Fibroblast of lung (primary cell): Measurements from ENCODE around the gene ZNF552. TPM values are rescaled to one million over a fixed set of nuclear protein-coding genes. Genes with fewer than 3 reads are reported as not detected.
A peak's percentile ranks its signal among the peaks of the same experiment; 100 is the strongest.
"Not testable (repeated sequence)": the region's sequence is repeated elsewhere in the genome, so short reads cannot be mapped to it uniquely, and the experiment has no call there.

Experiments
- DNase-seq, 2 donors: peaks; one replicate each; pipeline versions ENCODE4 v3.0.0 to v3.0.0-alpha.2; 2010; ENCODE audit warnings: low read depth in 2 of 2
- H2AFZ ChIP-seq: 2 replicates; pipeline ENCODE4 v1.5.1; 2012; ENCODE audit warnings: low read length, control low read depth, inconsistent platforms
- H3K27ac ChIP-seq: 2 replicates; pipeline ENCODE4 v1.5.1; 2011; ENCODE audit warnings: low read length, control low read depth; ENCODE audit not compliant: insufficient read depth
- H3K27me3 ChIP-seq: 2 replicates; pipeline ENCODE4 v1.5.1; 2011; ENCODE audit warnings: mild to moderate bottlenecking, low read length; ENCODE audit not compliant: control insufficient read depth, insufficient read depth
- H3K36me3 ChIP-seq: 2 replicates; pipeline ENCODE4 v1.5.1; 2011; ENCODE audit warnings: low read length; ENCODE audit not compliant: control insufficient read depth, insufficient read depth
- H3K4me1 ChIP-seq: 2 replicates; pipeline ENCODE4 v1.5.1; 2011; ENCODE audit warnings: low read length; ENCODE audit not compliant: control insufficient read depth, insufficient read depth; ENCODE audit errors: extremely low read depth
- H3K4me2 ChIP-seq: 2 replicates; pipeline ENCODE4 v1.5.1; 2011; ENCODE audit warnings: low read length, control low read depth; ENCODE audit not compliant: insufficient read depth; ENCODE audit errors: extremely low read depth
- H3K4me3 ChIP-seq, 4 experiments: fragments of 200-600 bp in 1 of 4; sonication (generic) in 1 of 4; replicated peaks in 1 of 4; 2 replicates each; pipeline ENCODE4 v1.5.1; 2011 to 2016; ENCODE audit warnings: low read length in 4 of 4, low read depth in 3 of 4, mild to moderate bottlenecking in 3 of 4, control low read depth in 2 of 4, inconsistent platforms in 1 of 4, mixed read lengths in 1 of 4; ENCODE audit not compliant: insufficient read depth in 1 of 4; ENCODE audit errors: control extremely low read depth in 1 of 4
- H3K79me2 ChIP-seq: 2 replicates; pipeline ENCODE4 v1.5.1; 2012; ENCODE audit warnings: mild to moderate bottlenecking, low read length, inconsistent platforms; ENCODE audit not compliant: control insufficient read depth, insufficient read depth
- H3K9ac ChIP-seq: 2 replicates; pipeline ENCODE4 v1.5.1; 2011; ENCODE audit warnings: mild to moderate bottlenecking, low read length, control low read depth; ENCODE audit not compliant: insufficient read depth
- H3K9me3 ChIP-seq: 2 replicates; pipeline ENCODE4 v1.5.1; 2012; ENCODE audit warnings: low read depth, low read length; ENCODE audit not compliant: control insufficient read depth, insufficient read depth
- H4K20me1 ChIP-seq: 2 replicates; pipeline ENCODE4 v1.5.1; 2011; ENCODE audit warnings: low read length; ENCODE audit not compliant: control insufficient read depth, insufficient read depth; ENCODE audit errors: extremely low read depth
- CTCF ChIP-seq, 2 donors: IDR thresholded peaks in 1 of 2; conservative IDR thresholded peaks in 1 of 2; 1 replicate in 1 of 2; 2 replicates in 1 of 2; pipeline ENCODE4 v1.5.1; 2011 to 2012; ENCODE audit warnings: low read length in 2 of 2, control low read depth in 1 of 2, inconsistent platforms in 1 of 2, low read depth in 1 of 2, mild to moderate bottlenecking in 1 of 2
- EZH2 ChIP-seq: IDR thresholded peaks from 2 replicates; pipeline ENCODE4 v1.5.1; 2012; ENCODE audit warnings: low read length, control low read depth, mild to moderate bottlenecking; ENCODE audit errors: missing control alignments
- polyA plus RNA-seq, 2 donors: library from polyadenylated mRNA; depleted of rRNA in 1 of 2; stranded (reverse) in 1 of 2; unstranded in 1 of 2; fragments of >200 nt; gene quantifications; 2 replicates each; pipeline ENCODE4 v1.2.1, GENCODE V29; 2011 to 2012; ENCODE audit warnings: missing spikeins in 1 of 2
- total RNA-seq: library from RNA; depleted of rRNA; stranded (reverse); fragments of >200 nt; gene quantifications from 2 replicates; pipeline ENCODE4 v1.2.1, GENCODE V29; 2014

ZNF552 gene
- total and polyA plus RNA-seq, 2 donors (not counting 1 experiment from before 2014, with no cell fraction given), result 1.9 to 3.8 TPM

DNA sequence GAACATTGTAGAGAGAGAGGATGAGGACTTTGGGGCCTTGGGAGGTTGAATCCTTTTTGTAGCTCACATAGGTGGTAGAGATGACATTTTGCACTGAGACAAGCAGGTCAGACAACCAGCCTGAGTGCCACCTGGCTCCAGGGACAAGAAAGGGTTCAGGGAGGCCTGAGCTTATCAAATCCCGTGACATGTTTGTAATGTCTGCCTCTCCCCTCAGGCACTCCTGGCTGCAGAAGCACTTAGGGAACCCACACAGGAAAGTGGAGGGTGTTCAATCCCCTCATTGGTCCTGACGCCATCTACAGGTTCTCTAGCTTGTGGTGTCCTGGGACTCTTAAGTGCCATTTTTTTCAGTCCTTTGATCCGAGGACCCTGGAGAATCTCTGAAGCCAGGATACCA lies 6.4 kb upstream of the ZNF552 start:
- not testable (repeated sequence) for H3K9me3 ChIP-seq, H2AFZ ChIP-seq, H3K36me3 ChIP-seq, H3K27me3 ChIP-seq, H3K9ac ChIP-seq, H3K4me1 ChIP-seq, DNase-seq, H4K20me1 ChIP-seq, H3K27ac ChIP-seq
- H3K79me2 ChIP-seq, result peaks cover 47% of the 10 kb centered on the region
- H3K4me3 ChIP-seq, result peak overlapping the region in 2 of 4 experiments; percentile 84 to 89
- peak overlapping the region; percentile 64 for H3K4me2 ChIP-seq

GRCh38 chr19:57820599-57820998 lies 5.9 kb upstream of the ZNF552 start:
- H3K27ac ChIP-seq, result peak overlapping the region; percentile 6
- H3K4me3 ChIP-seq, result peak overlapping the region; percentile 84 to 96 (median 90)
- H3K9ac ChIP-seq, result no peak overlapping the region
- peak overlapping the region; percentile 64 for H3K4me2 ChIP-seq
- peaks cover 45% of the 10 kb centered on the region for H3K79me2 ChIP-seq
- H3K36me3 ChIP-seq, result no peaks in the 10 kb centered on the region
- no peak for TF ChIP-seq EZH2
- TF ChIP-seq CTCF (conservative IDR thresholded peaks at IDR 0.05 in 1 of 2, IDR thresholded peaks at IDR 0.05 in 1 of 2; ENCODE audit: low read depth in 1 of 2, low read length in 2 of 2), result no peak
- no peaks in the 10 kb centered on the region for H3K27me3 ChIP-seq
- peaks cover 3% of the 10 kb centered on the region for H3K4me1 ChIP-seq
- H4K20me1 ChIP-seq, result no peaks in the 10 kb centered on the region
- no peak overlapping the region for H2AFZ ChIP-seq
- DNase-seq, result no peak
- H3K9me3 ChIP-seq, result no peaks in the 10 kb centered on the region

DNA sequence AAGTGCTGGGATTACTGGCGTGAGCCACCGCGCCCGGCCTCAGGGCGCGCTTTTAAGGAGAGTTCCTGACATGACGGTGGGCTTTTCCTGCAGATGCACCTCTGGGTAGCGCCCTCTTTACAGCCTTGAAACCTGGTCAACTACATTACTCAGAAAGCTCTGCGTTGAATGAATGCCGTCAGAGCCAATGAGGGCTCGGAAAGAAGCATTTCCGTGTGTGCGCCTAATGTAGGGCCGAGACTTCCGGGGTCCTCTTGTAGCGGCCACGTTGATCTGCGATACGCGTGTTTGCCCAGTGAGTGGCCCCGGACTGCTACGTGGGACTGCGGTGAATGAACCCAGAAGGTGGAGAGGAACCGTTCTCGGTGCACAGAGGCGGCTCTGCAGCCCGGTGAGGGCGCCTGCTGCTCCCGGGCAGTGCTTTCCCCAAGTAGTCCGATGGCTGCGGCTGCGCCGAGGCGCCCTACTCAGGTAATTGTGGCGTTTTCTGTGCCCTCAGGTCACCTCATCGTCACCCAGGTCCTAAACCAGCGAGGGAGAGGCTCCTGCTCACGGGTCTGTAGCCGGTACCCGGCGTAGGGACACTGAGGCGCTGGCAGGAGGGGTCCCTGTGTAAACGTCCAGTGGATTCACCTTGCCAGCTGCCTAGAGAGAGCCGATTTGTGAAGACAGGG lies 4.9 kb upstream of the ZNF552 start:
- H3K9ac ChIP-seq, result peak overlapping the region; percentile 87
- H3K36me3 ChIP-seq, result no peaks in the 10 kb centered on the region
- H3K27me3 ChIP-seq, result no peaks in the 10 kb centered on the region
- peaks cover 3% of the 10 kb centered on the region for H3K4me1 ChIP-seq
- peak overlapping the region; percentile 64 for H3K4me2 ChIP-seq
- H3K79me2 ChIP-seq, result peaks cover 41% of the 10 kb centered on the region
- peak; percentile 93 to 98 for DNase-seq
- TF ChIP-seq CTCF (conservative IDR thresholded peaks at IDR 0.05 in 1 of 2, IDR thresholded peaks at IDR 0.05 in 1 of 2; ENCODE audit: low read depth in 1 of 2, low read length in 2 of 2), result no peak
- TF ChIP-seq EZH2, result no peak
- peak overlapping the region; percentile 84 to 96 (median 90) for H3K4me3 ChIP-seq
- peak overlapping the region; percentile 85 for H3K27ac ChIP-seq
- H2AFZ ChIP-seq, result peak overlapping the region; percentile 82
- no peaks in the 10 kb centered on the region for H4K20me1 ChIP-seq
- H3K9me3 ChIP-seq, result no peaks in the 10 kb centered on the region
